NCI-H187 (cell line): ENCODE results near the gene LMAN1.

ENCODE experiments used
- DNase-seq, 2 experiments: peaks; one replicate each; lab custom pipeline; 2025; lab: John Stamatoyannopoulos, UW

Gene LMAN1

DNA sequence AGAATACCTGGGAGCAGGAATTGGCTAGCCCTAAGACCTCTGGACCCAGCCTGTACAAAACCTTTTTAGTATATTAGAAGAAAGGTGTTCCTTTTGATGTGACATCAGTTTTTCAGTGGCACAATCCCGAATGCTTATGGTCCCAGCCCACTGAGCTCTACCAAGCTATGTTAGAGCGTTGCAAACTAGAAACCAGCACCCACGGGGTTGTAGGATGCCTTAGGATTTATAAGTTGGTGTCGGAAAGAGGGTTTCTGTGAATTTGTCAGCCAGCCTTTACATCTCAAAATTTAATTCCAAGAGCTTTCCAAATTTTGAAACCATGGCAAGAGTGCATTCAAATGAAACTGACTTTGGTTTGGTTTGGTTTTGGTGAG lies 499 bp upstream of the LMAN1 start:
- no peak for DNase-seq

DNA sequence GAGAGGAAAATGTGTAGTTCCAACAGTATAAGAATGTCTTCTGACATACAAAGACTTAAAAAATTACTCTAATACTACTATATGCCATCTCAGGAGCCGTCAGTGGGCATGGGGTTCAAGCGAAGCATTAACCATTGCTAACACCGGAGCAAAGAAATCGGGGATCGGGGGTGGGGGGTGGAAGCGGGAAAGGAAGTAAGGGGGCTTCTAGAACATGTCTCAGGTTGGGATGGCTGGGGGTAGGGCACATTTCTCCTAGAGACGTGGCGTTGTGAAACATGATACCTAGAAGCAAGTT lies 702 bp downstream of the LMAN1 start:
- no peak for DNase-seq

DNA sequence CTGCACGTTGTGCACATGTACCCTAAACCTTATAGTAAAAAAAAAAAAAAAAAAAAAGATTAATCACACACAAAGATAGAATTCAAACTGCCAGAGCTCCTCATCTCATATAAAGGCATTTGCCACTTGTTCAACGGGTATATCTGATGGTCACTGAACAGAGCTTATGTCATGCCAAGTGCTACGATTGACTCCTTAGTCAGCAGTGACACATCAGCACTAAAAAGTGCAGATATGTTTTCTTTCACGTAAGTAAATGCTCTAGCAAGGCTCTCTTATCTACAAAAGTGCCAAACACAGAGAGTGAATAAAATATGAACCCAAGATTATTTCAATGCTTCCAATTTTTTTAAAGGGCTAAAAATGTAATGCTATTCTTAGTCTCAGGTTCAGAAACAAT lies 1.1 kb downstream of the LMAN1 start:
- no peak for DNase-seq

DNA sequence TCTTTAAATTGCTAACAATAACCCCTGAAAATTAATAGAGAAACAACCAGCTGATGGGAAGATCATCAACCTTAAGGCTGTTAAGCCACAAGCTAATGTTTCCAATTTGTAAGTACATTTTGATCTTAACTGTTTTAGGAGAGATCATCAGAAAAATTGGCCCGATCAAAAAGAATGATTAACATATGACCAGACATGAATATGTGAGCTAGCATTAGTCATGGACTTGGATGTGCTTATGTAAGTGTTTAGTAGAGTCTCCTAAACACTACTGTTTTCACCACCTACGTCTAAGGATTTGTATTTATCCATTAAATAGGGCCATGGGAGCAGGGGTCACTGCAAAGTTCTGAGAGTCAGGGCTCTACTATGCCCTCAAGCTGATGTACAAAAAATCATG lies 4.3 kb downstream of the LMAN1 start:
- DNase-seq: no peak

DNA sequence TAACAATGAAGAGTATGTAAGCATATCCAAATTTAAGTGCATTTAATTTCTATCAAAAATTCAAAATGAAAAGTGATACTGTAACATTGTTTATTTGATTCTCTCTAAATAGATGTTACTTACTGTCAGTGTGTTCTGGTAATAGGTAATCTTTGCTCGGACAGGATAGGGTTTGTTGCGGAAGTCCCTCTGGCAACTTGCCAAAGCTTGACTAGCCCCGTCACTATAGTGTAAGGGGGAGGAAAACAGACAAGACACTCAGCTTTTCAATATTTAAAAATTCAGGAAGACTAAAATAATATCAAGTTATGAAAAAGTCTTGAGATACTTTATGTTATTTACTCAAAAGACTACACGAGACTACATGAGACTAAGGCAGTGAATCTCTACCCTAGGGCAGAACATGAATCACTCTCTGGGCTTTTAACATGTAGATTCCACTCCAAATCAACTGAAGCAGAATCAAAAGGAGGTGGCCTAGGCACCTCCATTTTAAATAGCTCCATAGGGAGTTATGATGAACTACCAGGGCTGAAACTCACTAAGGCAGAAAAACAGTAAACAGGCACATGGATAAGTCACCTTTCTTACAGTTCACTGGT lies 5.9 kb downstream of the LMAN1 start:
- no peak for DNase-seq

DNA sequence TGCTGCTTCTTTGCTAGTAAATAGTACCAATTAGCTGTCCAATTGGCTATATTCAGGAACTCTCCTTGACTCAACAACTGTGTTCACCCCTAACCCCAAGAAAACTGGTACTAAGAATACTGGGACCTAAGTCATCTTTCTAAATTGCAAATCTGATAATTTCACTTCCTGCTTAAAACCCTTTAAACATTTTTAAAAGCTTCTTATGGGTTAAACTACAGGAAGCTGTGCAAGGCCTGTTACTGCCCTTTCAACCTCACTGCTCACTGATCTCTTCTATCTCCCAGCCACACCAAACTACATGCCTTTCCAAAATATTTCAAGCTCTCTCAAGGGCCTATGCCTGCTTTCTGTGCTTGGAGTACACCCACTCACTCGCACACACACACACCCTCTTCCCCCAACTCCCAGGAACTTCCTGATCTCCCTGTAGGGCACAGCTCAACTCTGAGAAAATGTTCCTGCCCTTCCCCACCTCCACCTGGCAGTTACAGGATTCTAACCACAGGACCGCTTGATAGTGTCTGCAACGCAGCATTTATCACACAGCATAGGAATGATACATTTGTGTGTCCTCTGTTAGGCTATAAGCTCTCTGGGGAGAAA lies 6.7 kb downstream of the LMAN1 start:
- DNase-seq: no peak

DNA sequence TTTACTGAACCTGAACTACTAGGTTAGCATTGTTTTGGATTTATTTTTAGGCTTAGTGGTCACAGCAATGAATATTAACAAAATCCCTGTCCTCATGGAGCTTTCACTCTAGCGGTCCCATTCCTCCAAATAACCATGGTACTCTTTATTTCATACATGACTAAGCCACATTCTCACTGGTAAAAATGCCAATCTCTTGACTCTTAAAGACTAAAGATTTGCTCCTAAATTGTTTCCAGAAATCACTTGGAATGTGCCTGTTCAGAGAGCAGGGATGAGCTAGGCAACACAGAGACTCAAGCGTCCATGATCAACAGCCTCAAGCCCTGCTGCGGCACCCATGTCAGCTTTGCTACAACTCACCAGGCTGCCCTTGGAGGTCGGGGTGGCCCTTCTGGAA lies 13.5 kb downstream of the LMAN1 start:
- no peak for DNase-seq

DNA sequence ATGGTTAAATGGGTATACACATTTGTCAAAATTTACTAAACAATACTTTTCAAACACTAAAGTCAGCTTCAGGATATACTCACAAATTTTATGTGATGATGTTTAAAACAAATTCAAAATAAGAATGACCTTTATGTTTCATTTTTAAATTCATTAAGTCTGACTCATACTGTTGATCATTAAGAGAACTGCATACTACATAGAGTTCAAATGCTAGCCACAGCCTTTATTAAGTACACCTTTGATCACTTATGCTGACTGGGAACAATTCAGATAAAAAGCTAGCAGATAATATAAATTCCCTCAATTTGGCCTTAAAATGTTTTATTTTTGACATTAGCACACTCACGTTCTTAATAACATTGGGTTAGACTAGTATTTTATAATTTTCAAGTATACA lies 14.1 kb downstream of the LMAN1 start:
- no peak for DNase-seq

DNA sequence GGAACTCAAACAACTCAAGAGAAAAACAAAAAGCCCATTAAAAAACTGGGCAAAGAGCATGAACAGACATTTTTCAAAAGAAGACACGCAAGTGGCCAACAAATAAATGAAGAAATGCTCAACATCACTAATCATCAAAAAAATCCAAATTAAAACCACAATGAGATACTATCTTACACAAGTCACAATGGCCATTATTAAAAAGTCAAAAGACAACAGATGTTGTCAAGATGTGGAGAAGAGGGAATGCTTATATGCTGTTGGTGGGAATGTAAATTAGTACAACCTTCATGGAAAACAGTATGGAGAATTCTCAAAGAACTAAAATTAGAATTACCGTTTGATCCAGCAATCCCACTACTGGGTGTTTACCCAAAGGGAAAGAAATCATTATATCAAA lies 15.1 kb downstream of the LMAN1 start:
- DNase-seq: no peak

DNA sequence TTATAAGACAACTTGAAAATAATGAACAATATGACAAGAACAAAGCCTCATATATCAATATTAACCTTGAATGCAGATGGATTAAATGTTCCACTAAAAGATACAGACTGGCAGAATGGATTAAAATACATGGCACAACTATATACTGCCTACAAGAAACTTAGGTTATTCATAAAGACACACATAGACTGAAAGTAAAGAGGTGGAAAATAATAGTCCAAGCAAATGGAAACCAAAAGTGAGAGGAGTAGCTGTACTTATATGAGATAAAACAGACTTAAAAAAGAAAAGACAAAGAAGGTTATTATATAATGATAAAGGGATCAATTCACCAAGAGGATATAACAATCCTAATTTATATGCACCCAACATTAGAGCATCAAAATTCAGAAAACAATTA lies 18.2 kb downstream of the LMAN1 start:
- DNase-seq: no peak

DNA sequence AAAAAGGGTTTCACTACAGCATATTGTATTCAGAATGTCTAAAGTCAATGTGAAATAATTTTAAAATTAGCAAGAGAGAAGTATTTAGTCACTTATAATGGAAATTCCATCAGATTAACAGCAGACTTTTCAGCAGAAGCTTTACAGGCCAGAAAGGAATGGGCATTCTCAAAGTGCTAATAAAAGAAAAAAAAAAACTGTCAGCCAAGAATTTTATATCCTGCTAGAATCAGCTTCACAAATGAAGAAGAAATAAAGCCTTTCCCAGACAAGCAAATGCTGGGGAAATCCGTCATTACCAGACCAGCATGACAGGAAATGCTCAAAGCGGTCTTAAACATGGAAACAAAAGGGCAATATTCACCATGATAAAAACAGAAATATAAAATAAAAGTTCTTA lies 18.8 kb downstream of the LMAN1 start:
- DNase-seq: no peak

DNA sequence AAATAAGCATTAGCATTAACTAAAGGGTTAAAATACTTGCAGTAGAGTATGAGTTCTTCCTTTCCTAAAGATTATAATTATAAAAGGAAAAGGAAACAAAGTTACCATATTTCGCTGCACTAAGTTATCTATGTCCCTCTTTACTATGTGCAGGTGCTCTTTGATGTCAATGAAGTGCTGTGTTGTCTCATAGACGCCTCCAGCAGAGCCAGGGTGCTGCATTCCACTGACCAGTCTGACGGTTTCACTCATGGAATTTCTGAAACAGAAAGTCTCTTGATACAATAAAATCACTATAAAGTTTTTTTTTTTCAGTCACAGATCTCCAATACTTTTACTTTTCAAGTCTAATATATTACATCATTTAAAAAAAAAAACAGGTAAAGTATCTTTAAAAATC lies 26.1 kb downstream of the LMAN1 start:
- no peak for DNase-seq

DNA sequence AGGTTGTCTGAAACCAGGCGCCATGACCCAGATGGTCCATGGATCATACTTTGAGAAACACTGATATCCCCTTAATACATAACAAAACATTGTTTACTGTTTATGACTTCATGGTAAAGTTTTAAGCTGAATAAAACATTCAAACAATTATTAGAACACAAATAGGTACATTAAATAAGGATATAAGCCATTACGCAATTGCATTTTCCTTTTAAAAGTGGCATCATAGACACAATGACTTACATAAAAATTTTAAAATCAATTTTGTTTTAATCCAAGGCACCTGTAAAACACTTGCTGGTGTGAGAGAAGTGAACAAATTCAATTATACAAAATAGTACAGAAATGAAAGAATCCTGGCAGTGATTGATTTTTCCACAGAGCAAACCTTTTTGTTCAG lies 30.4 kb downstream of the LMAN1 start:
- DNase-seq: no peak

DNA sequence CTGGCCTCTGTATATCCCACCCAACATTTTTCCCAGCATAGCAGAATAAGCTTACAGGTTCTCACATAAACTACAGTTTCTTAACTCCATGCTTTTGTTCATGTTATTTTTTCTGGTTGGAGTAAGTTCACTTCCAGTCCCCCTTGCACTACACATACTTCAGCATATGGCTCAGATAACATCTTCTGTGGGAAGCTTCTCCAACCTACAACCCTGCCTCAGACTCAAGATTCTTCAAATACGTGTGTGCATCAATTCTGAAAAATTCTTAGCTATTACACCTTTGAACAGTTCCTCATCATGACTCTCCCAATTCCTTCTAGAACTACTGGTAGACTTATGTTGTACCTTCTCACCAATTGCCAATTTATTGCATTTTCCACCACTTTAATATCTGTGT lies 33.1 kb downstream of the LMAN1 start:
- DNase-seq: no peak

DNA sequence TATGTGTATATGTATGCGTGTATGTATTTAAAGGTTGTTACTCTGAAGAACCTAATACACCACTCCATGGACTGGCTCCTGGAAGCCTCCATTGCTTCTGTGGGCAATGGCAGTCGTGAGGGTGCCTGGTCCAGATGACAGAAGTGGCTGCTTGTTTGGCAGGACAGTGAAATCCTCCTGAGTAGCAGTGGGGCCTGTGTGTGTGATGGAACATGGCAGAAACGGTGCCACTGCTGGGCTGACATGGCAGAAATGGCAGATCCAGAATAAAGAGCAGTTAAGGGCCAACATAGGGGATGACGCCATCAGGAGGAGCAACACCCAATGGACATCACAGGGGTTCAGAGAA lies 34.5 kb downstream of the LMAN1 start:
- no peak for DNase-seq

DNA sequence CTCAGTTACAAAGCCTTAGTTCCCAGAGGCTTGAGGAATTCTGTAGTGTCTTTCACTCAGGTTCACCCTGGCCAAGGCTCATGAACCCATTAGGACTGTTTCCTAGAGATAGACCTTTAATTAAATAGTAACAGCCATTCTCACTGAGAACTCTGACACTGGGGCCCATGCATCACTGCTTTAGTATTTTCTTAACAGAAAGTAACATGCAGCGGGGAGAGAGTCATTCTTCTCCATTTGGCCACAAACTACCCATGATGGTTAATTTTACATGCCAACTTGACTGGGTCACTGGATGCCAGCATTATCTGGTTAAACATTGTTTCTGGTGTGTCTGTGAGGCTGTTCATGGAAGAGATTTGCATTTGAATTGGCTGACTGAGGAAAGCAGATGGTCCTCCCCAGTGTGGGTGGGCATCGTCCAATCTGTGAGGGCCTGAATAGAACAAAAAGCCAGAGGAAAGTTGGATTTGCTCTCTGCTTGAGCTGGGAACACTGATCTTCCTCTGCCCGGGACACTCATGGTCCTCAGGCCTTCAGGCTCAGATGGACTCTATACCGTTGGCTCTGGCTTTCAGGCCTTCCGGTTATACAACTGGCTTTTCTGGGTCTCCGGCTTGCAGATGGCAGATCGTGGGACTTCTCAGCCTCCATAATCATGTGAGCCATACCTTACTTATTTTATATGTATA lies 35.0 kb downstream of the LMAN1 start:
- no peak for DNase-seq

DNA sequence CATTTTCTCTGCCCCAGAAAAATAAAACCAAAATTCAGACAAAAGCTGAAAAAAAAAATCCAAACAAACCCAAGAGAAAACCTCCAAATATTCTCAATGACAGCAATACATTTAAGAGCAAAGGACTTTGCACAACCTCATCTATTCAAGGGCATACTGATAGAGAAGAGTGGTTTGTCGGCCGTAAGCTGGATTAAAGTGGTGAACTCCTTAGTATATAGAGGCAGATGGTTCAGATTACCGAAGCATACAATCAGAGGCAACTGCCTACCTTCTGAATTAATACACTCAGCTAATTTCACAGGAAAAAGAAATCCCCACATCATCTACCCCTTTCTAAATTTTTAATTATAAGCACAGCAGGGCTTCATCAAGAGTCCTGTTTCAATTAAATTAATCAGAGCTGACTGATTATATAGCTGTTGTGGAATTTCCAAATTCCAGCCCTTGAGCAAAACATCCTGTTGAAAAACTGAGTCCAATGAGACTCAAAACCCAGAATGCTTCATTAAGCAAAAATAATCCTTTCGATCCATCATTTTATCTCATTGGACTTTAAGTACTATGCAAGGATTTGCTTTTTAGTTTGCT lies 40.5 kb downstream of the LMAN1 start, which contains the start of gene CPLX4:
TSS of gene CPLX4 (minus strand) at position 190 of the 591 bp plus-strand sequence. CDS start at position 3, 187 bp downstream.
- DNase-seq: no peak

DNA sequence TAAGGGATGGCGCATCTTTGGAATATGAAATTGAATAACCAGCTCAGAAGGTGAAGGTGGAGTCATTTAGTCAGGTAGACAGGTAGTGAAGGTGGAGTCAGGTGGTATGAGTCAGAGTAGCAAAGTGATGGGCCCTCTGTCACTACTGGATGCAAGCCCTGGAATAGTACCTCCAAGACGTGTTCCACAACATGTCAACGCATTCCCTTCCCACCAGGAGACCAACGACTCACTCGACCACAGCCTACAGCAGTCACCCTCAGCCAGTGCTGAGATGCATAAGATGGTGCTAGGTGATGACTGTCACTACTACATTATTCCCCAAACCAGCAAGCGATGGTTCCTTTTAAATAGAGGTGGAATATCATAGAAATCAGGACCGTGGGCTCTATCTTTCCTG lies 47.4 kb downstream of the LMAN1 start:
- DNase-seq: no peak

DNA sequence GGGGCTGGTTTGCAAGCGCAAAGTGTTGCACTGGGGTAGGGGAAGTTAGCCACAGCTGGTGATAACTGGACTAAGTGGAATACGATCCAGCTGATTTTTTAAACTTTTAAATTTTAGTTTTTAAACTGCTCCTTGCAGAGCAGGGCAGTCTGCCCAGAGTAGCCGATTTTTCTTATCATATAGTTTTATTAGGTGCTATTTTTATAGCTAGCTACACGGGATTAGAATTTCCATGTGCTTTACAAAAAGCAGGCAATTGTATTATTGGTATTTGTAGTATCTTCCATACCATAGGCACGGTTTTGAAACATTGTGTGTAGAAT lies 50.2 kb downstream of the LMAN1 start:
- DNase-seq: no peak

DNA sequence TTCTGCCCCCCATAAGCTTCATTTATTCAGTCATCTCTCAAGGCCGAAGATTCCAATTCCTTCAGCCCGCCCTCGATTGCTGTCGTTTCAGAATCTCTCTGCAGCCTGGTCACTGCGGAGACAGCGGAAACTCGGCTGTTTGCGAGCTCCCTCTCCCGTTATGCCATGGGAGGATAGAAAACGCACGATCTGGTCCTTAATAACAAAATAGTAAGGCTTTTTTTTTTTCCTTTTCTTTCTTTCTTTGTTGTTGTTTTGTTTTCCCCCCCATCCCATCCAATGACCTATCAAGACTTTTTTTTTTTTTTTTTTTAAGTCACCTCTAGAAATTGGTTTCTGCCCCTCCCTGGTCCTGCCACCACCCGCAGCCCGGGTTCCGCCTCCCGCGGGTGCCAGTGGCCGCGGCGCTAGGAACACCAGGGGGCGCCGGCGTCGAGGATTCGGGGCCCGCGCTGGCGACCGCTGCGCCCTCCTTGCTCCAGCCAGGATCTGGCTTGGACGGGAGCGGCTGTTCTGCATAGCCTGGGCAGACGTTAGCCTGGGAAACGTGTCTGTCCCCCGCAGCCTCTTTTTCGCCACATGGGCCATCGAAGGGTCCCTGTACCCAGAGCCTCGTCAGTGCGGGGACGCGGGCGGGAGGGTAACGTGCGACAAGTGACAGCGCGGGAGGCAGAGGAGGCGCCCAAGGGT lies 50.7 kb downstream of the LMAN1 start:
- DNase-seq: peak in 1 of 2 experiments; percentile 25

DNA sequence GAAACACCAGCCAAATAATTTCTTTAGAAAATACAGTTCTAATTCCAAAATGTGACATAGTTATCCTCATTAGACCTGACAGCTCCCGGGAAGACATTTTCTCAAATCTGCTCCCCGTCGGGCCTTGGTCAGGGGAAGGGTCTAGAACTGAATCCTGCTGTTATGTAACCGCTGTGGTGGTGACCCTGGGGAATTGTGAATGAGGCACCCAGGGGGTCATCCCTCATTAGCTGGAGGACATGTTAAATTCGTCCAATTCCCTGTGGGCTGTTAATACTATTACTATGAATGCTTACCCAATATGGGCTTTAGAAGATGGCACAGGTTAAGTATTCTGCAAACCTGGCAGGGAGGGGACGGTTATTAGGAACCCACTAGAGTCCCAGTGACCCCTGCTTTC lies 52.4 kb downstream of the LMAN1 start:
- DNase-seq: no peak

DNA sequence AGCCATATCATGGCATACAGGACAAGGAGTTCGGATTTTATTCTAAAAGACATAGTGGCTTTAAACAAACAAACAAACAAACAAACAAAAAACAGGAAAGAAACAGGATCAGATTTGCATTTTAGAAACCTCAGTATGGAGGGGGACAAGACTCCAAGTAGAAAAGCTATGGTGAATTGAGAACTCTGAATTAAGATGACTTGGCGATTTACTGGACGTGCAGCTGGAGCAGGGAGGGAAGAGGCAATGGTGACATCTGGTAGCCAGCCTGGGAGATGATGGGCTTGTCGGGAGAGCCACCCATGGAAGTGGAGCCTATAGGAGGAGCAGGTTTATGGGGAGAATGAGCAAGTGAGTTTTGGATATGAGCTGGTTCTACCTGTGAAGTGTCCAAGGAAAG lies 53.8 kb downstream of the LMAN1 start:
- no peak for DNase-seq

DNA sequence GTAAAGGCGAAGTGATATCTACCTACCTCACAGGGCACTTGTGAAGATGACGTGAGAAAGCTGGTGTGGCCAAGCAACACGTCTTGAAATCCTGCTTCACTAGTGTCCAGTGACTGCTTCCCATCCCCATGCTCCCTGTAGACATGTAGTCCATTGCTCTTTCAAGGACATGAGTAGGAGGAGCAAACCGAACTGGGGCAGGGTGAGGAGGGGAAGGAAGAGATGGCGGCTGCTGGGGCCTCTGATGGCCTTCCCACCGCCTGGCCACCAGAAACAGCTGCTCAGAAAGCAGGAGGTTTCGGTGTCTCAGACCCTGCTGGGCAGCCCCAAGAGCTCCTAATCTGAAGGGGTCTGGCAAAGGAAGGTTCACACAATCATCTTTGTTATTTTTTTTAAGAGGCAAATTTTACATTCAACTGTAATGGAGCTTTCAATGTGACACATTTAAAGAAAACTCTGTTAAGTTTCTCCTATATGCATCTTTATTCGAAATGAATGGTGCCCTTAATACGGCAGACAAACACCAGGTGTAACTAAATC lies 55.3 kb downstream of the LMAN1 start:
- DNase-seq: no peak
